8988T (cell line): ENCODE measurements around the gene ANKDD1A.

ENCODE experiments used
- DNase-seq: peaks from one replicate; pipeline ENCODE4 v3.0.0; 2011

The ANKDD1A gene

GRCh38 chr15:64979252-64979710, 67.6 kb downstream of the ANKDD1A start:
- DNase-seq: no peak

- DNase-seq: no peak
These were observed 70.2 kb downstream of the ANKDD1A start for GRCh38 chr15:64981812-64982431.

GRCh38 chr15:64982472-64982871, 70.8 kb downstream of the ANKDD1A start:
- no peak for DNase-seq

DNA sequence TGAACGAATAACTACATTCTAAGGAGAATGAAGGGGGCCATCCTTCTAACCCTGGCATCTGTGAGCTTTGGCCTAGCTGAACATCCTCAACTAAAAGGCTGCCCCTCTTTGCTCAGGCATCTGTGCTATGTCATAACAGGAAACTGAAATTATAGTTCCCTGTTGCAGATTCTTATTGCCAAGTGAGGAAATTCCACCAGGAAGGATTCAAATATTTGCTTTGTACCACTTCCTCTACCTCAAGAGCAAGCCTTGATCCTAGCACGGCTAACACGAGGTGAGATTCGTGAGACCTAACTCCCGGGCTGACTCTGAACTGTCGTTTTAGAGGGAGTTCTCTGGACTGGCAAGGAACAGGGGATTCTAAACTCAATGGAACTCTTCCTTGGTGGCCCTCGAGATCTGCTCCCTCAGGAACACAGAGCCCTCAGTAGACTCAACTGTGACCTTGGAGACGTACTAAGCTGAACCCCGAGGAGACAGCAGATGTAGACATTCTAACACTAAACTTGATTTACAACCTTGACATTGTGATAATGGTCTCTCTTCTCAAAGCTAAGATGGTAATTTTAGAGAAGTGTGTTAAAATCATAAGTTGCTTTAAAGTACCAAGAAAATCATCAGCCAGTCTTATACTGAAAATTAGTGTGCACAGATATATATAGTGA, 73.8 kb downstream of the ANKDD1A start:
- DNase-seq: no peak

- DNase-seq: no peak
These were observed 75.4 kb downstream of the ANKDD1A start for GRCh38 chr15:64987136-64987535.

GRCh38 chr15:64989416-64990167, 77.9 kb downstream of the ANKDD1A start, which contains the start of gene SPG21:
Gene SPG21 (minus strand): TSS chr15:64989914. CDS start chr15:64983569, 6,345 bp downstream.
- peak; percentile 44 for DNase-seq

DNA sequence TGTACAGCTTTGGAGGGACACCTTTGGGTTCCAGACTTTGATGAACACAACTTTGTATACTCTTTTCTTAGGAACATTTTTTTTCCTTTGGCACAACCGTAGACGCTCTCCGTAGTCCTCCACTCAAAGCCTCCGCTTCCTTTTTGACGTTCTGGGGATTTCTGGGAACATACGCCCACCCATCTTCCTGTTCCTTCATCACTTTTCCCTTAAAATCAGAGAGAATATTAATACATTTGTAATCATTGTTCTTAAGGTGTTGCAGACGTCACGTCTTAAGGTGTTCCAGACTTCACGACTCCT, 78.4 kb downstream of the ANKDD1A start:
- no peak for DNase-seq

DNA sequence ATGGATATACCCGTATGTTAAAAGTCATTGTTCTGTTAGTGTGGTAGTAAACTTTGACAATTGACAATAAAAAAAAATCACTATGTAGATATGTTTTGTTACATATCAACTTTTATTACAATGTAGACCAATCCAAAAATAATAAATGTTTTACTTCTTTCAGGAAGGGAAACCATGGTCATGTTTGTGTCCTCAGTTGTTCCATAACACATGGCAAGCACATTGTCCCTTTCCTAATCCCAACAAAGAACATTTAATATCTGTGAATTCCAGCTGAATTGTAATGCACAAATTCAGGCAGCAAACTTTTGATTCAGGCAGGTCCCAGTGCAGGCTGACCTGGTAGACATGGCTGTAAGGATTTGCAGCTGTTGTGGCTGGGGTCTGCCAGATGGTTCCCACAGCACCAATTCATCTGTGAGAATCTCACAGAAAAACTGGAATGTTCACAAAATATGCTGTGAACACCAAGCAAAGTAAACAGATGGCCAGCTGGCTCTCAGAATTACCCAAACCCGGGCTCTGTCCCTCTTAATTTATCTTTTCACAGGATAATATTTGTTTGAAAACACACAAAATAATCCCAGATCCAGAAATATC, 79.9 kb downstream of the ANKDD1A start:
- DNase-seq: no peak

- DNase-seq: no peak
These were observed 81.6 kb downstream of the ANKDD1A start for GRCh38 chr15:64993290-64993689.

GRCh38 chr15:64997066-64997465, 85.4 kb downstream of the ANKDD1A start:
- DNase-seq: no peak

DNA sequence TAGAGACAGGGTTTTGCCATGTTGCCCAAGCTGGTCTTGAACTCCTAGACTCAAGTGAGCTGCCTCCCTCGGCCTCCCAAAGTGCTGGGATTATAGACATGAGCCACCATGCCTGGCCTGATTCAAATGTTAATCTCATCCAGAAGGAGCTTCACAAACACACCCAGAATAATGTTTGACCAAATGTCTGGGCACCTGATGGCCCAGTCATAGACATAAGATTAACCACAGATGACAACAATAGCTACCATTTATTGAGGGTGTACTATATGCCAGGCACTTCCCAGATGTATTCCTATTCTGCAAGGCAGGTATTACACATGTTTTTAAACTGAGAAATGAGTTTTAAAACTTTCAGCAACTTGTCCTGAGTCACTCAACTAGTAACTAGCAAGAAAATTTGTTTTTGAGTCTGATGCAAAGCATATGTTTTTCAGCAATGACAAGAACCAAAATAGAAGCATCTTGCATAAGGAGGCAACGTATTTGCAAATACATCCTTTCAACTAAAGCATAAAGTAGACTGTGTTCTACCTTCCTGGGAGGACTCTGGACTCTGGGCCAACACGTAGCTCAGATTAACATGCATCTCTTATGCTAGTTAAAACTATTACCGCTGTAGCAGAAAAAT, 86.2 kb downstream of the ANKDD1A start:
- DNase-seq: no peak

GRCh38 chr15:65004993-65005392, 93.3 kb downstream of the ANKDD1A start:
- no peak for DNase-seq

DNA sequence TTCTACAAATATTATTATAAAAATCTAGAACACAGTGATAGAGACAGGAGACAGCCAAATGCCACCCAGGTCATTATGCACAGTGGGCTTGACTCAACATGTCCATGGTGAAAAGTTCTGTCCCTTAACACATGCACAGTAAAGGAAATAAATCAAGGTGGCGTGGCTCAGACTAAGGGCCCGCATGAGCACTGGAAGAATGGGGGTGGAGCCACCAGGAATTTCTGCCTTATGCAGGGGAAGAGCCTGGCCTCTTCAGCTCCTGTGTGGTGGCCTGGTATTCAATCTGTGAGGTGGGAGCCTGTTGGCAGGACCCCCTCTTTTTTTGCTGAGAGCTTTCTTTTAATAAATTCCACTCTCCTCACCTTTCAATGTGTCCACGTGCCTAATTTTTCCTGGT, 95.2 kb downstream of the ANKDD1A start:
- DNase-seq: no peak
